ENCODE measurements around the gene PGC. TPM values are rescaled to one million over a fixed set of nuclear protein-coding genes. Genes with fewer than 3 reads are reported as not detected.

The PGC gene
- total and polyA plus RNA-seq, 2 donors (not counting 1 experiment from before 2014, with no cell fraction given), result not detected

DNA sequence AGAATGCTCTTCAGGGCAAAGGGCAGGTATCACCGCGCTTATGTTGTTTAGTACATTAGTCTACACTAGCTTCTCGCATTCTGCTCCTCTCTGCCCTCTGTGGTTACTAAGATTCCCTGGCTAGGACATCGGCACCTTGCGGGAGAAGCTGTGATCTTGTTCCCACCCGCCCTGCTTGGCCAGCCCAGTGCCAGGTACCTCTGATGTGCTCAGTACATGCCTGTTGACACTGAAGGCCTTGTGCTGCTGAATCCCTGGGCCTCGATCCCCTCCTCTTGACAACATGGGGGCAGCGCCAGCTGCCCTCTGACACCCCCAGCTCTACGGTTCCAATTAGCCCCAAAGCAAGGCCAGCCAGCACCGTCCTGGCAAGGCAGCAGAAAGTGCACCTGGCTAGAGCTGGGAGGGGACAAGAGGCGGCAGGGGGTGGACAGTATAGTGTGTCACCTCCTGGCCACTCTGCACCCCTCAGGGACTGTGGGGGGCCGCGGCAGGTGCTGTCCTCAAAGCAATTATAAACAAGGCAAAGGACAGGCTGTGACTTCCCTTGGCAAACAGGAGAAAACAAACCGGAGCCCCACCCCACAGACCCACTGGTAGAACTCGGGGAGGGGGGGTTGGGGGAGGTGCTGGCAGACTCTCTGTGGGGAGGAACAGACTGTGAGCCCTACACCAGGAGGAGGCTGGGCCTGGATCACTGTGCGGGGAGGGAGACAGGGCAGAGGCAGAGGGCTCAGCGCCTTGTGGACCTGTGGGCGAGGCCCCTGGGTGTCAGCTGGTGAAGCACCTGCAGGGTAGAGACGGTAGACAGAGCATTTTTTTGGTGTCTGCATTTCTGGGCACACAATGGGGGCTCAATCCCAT is 18.9 kb downstream of the PGC start:
- Histone ChIP-seq H3K9me3 (ENCODE audit: control extremely low read depth in 1 of 3, control insufficient read depth in 2 of 3, insufficient read depth in 1 of 3, low read length in 2 of 3) (no peaks in the 10 kb centered on the region), H3K36me3 (replicated peaks in 1 of 2; ENCODE audit: control extremely low read depth in 1 of 2, control insufficient read depth in 1 of 2, extremely low read depth in 1 of 2, insufficient read depth in 2 of 2, low read length in 1 of 2) (peaks cover 0 to 13% of the 10 kb centered on the region in 2 experiments), H3K9ac (ENCODE audit: low read length) (peak overlapping the region; percentile 78), H3K4me2 (replicated peaks; ENCODE audit: low read depth, low read length, poor library complexity, severe bottlenecking) (peak overlapping the region; percentile 90), H3K79me2 (ENCODE audit: control insufficient read depth, insufficient read depth, low read length) (peaks cover 99% of the 10 kb centered on the region), H3K27ac (ENCODE audit: low read length in 2 of 2) (peak overlapping the region; percentile 87 to 93), H4K20me1 (ENCODE audit: control insufficient read depth, insufficient read depth, low read length, poor library complexity, severe bottlenecking) (peaks cover 8% of the 10 kb centered on the region), H2AFZ (ENCODE audit: insufficient read depth, low read depth, low read length, poor library complexity, severe bottlenecking) (no peak overlapping the region), H3K4me1 (ENCODE audit: control insufficient read depth in 2 of 2, insufficient read depth in 2 of 2, low read length in 2 of 2) (peaks cover 89 to 97% of the 10 kb centered on the region in 2 donors), H3K4me3 (ENCODE audit: control extremely low read depth in 1 of 5, extremely low read depth in 1 of 5, insufficient read depth in 1 of 5, low read depth in 2 of 5, low read length in 4 of 5) (peak overlapping the region in 4 of 5 experiments; percentile 16 to 89 (median 53)), H3K27me3 (replicated peaks in 1 of 4; ENCODE audit: control extremely low read depth in 1 of 4, control insufficient read depth in 3 of 4, insufficient read depth in 4 of 4, low read length in 3 of 4) (no peaks in the 10 kb centered on the region)
- CTCF ChIA-PET, result interaction anchor here (1.2 to 9.1 kb wide), 5 partner anchors 9 to 45 kb away, joined by 3 to 176 read pairs (median 5); no protein-coding TSS in a partner anchor
- peak; percentile 63 for DNase-seq
- Mint-ChIP-seq H3K27me3 (no peaks in the 10 kb centered on the region), H3K4me3 (peak overlapping the region; percentile 93), H3K9me3 (ENCODE audit: insufficient read depth) (no peaks in the 10 kb centered on the region), H3K4me1 (peaks cover 92% of the 10 kb centered on the region), H3K27ac (peak overlapping the region; percentile 94)
- intact Hi-C loops (cut with micrococcal nuclease), result loop anchor here (10.0 kb wide), 1 partner anchor 296 kb away; no protein-coding TSS in a partner anchor
- POLR2A ChIA-PET, result interaction anchor here (0.9 to 9.4 kb wide), 4 partner anchors 11 to 45 kb away, joined by 5 to 342 read pairs (median 7); no protein-coding TSS in a partner anchor
- peak; percentile 35 for ATAC-seq (ENCODE audit: low read depth)
- TF ChIP-seq EZH2 (IDR thresholded peaks at IDR 0.05; ENCODE audit: borderline replicate concordance, insufficient read depth, low read depth, low read length, poor library complexity, severe bottlenecking), result no peak
- TF ChIP-seq, protein P1, sequence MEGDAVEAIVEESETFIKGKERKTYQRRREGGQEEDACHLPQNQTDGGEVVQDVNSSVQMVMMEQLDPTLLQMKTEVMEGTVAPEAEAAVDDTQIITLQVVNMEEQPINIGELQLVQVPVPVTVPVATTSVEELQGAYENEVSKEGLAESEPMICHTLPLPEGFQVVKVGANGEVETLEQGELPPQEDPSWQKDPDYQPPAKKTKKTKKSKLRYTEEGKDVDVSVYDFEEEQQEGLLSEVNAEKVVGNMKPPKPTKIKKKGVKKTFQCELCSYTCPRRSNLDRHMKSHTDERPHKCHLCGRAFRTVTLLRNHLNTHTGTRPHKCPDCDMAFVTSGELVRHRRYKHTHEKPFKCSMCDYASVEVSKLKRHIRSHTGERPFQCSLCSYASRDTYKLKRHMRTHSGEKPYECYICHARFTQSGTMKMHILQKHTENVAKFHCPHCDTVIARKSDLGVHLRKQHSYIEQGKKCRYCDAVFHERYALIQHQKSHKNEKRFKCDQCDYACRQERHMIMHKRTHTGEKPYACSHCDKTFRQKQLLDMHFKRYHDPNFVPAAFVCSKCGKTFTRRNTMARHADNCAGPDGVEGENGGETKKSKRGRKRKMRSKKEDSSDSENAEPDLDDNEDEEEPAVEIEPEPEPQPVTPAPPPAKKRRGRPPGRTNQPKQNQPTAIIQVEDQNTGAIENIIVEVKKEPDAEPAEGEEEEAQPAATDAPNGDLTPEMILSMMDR (IDR thresholded peaks at IDR 0.05), result no peak
- WGBS (ENCODE audit: insufficient coverage), result 83% methylated on average over 10 of the region's 19 CpGs
